Activated effector memory CD4-positive, alpha-beta T cell treated with anti-CD3 and anti-CD28 coated beads, Interleukin-2, amount 50 U/mL, for 16 hours (primary cell): ENCODE data around the gene TMEM130.

Source experiments
- DNase-seq: peaks from one replicate; pipeline ENCODE4 v3.0.0-alpha.2; 2020

Gene TMEM130

GRCh38 chr7:98869597-98870120, at the start of gene TMEM130:
TMEM130 (minus strand) TSS chr7:98870014; CDS start chr7:98869861, 153 bp downstream.
- DNase-seq = peak; percentile 61

DNA sequence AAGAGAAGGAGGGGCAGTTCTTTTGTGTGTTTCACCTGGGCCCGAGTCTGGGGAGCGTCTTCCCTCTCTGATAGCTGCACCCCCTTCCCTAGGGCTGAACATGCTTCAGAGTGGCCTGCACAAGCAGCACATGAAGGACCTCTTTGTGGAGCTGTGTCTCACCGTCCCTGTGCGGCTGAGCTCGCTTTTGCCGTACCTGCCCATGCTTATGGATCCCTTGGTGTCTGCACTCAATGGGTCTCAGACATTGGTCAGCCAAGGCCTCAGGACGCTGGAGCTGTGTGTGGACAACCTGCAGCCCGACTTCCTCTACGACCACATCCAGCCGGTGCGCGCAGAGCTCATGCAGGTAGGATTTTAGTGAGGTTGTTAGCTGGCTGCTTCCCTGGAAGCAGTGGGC, 47.5 kb upstream of the TMEM130 start:
- DNase-seq = no peak

DNA sequence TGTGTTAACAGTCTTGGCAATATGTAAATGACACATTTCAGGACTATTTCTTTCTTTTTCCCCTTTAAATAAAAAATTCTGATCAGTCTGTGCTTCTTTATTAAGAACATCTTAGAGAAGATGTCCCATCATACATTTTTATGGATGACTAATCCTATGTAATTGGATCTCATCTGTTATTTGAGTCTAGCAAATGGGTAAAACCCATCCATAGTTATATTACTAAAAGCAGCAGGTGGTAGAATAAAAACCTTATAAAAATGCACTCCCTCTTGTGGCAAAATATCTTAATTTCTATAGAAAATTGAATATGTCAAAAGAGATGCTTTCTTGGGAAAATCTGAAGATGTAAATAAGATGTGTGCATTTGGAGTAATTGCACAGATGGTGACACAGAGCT, 43.8 kb upstream of the TMEM130 start:
- DNase-seq = no peak

DNA sequence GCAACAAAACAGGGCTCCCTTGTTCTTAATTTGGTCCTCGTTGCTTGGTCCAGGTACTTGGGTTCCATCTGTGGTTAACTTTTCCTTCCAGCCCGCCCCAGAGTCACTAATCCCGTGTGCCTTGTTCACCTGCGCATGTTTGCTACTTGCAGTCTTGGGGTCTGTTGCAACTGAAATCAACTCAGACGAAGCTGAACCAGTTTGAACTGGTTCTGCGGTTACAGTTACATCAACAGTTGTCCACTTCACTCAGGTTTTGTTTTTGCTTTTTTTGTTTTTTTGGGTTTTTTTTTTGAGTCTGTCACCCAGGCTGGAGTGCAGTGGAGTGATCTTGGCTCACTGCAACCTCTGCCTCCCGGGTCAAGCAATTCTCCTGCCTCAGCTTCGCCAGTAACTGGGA, 43.2 kb upstream of the TMEM130 start:
- DNase-seq = no peak

GRCh38 chr7:98911916-98912315, 42.1 kb upstream of the TMEM130 start:
- no peak for DNase-seq

GRCh38 chr7:98910427-98910826, 40.6 kb upstream of the TMEM130 start:
- DNase-seq = no peak

- DNase-seq = no peak
Observed at GRCh38 chr7:98909487-98909886, 39.7 kb upstream of the TMEM130 start.

- no peak for DNase-seq
Observed at GRCh38 chr7:98908585-98908984, 38.8 kb upstream of the TMEM130 start.

- no peak for DNase-seq
Observed at GRCh38 chr7:98907570-98907969, 37.8 kb upstream of the TMEM130 start.

- DNase-seq = no peak
Observed at GRCh38 chr7:98903246-98903645, 33.4 kb upstream of the TMEM130 start.

- DNase-seq = no peak
Observed at GRCh38 chr7:98902523-98902922, 32.7 kb upstream of the TMEM130 start.

- DNase-seq = no peak
Observed at GRCh38 chr7:98900815-98901214, 31.0 kb upstream of the TMEM130 start.

DNA sequence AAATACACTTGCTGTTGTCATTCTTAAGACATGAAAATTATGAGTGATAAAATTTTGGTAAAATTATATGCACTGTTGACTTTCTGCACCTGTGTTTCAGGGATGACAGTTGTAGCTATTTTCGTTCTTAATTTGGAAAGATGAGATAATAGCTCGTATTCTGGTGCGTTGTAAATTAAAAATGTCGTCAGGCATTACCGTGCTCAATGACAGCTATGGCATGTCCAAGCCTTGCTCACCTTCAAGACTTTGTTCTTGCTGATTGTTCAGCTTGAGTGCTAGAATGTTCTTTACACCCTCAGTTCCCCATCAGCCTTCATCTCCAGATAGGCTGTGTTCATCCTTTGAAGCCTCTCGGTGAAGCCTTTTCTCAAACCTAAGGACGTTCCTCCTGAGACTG, 30.0 kb upstream of the TMEM130 start:
- DNase-seq = no peak

- no peak for DNase-seq
Observed at GRCh38 chr7:98892609-98893008, 22.8 kb upstream of the TMEM130 start.

DNA sequence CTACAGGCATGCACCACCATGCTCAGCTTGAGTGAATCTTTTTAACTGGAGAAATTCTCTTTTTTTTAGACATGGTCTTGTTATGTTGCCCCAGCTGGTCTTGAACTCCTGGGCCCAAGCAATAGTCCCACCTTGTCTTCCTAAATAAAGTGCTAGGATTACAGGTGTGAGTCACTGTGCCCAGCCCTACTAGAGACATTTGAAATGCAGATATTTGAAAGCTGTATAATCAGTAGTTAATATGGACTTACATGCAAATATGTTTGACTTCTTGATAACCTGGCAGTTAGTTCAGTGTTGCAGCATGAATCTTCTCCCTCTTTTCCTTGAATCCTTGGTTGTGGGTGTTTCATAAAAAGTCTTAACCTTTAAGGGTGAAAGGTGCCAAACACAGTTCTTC, 17.2 kb upstream of the TMEM130 start:
- no peak for DNase-seq

DNA sequence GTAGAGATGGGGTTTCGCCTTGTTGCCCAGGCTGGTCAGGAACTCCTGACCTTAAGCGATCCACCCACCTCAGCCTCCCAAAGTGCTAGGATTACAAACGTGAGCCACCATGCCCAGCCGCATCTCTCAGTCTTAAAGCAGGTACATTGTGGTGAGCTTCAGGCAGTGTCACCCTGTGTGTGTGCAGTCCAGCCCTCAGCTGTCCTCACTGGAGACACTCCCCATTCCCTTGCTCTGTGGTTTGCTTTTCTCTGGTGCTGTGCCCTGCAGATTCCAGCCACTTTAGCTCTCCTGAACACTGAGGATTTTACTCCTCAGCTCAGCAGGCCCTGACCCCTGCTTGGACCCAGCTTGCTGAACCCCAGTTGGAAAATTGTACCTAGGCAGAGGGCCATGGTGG, 14.6 kb upstream of the TMEM130 start:
- no peak for DNase-seq

GRCh38 chr7:98881561-98882315, 11.9 kb upstream of the TMEM130 start:
- DNase-seq = no peak

DNA sequence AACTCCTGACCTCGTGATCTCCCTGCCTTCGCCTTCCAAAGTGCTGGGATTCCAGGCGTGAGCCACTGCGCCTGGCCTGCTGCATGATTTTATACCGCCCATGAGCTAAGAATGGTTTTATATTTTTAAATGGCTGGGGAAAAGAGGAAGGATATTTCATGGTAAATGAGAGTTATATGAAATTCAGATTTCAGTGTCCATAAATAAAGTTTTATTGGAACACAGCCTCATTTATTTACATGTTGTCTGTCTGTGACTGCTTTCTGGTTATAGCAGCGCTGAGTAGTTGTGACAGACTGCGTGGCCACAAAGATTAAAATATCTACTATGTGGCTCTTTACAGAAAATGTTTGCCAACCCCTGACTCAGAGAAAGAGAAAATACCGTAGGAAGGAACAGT, 10.7 kb upstream of the TMEM130 start:
- no peak for DNase-seq

- DNase-seq = no peak
Observed at GRCh38 chr7:98879979-98880315, 10.1 kb upstream of the TMEM130 start.

DNA sequence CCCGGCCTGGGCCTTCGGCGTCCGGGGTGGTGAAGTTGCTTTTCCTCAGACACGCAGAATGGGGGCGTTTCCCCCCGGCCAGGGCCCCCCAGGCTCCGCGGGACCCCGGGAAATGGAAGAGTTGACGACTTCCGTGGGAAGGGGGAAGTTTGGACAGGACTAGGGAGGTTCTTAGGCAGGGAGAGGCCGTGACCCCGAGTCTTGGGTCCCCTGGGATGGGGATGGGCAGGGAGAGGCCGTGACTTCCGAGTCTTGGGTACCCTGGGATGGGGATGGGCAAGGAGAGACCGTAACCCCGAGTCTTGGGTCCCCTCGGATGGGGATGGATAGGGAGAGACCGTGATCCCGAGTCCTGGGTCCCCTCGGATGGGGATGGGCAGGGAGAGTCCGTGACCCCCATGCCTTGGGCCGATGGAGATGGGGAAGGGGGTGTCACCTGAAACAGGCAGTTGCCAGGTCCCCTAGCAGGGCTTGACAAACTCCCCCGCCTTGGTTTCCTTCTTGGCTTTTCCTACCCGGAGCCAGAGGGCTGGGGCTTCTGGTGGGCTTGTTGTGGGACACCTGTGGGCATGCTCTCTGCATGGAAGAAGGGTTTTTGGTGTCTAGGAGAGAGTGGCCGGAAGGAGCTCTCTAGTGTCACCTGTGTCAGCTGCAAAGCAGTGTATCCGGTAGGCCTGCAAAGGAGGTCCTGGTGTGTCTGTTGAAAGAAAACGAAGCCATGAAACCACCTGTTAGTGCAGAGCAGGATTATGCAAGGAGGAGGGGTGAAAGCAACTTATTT, 9.6 kb upstream of the TMEM130 start:
- DNase-seq = peak; percentile 86

DNA sequence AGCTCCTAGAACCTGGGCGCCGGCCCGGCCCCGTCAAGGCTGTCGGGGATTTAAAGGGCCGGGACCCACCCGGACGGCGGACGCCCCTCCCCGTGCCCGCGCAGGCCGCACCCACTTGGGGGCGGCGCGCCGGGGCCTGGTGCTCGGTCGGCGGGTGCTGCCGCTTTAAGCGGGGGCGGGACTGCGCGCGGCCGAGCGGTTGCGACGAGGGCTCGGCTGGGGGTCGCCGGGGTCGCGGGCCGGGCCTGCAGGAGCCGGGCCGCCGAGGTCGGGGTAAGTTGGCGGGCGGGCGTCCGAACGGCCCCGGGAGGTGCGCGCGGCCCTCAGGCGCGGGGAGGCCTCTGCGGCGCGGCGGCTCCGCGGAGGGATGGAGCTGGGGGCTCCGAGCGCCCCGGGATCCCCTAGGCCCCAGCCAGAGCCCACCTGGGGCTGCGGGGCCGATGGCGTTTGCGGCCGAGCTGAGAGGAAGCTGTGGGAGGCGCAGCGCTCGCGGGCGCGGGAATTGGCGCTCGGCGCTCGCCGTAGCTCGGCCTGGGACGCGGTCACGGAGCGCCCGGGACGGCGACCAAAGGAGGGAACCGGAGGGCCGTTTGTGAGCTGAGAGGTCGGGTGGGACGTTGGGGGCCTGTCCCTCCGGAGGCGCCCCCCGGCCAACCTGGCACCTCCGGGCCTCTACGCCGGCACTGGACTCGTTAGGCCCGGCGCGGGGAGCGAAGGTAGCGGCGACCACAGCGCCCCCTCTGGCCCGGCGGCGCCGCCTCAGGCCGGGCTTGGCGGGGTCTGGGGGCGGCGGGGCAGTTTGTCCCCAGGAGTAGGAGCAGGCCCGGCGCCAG, 8.8 kb upstream of the TMEM130 start, which contains the start of gene TRRAP:
TRRAP (plus strand) TSS at position 168 of the 833 bp plus-strand sequence. CDS start 2,619 bp downstream, outside the sequence.
- DNase-seq = peak; percentile 93

GRCh38 chr7:98877692-98878364, 8.0 kb upstream of the TMEM130 start:
- DNase-seq = no peak

DNA sequence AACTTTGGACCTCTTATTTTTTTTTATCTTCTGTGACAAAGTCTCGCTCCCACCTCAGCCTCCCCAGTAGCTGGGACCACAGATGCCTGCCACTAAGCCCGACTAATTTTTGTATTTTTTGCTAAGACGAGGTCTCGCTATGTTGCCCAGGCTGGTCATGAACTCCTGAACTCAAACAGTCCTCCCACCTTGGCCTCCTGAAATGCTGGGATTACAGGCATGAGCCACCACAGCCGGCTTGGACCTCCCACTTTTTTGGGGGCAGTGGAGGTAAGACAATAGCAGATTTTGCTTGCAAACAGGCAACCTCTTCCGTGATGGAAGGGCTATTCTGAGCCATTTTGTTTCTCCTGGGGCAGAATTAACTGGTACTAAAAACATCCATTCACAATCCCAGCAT, 7.3 kb upstream of the TMEM130 start:
- DNase-seq = no peak
